ENCODE measurements around the gene PIK3C2G.

PIK3C2G gene

DNA sequence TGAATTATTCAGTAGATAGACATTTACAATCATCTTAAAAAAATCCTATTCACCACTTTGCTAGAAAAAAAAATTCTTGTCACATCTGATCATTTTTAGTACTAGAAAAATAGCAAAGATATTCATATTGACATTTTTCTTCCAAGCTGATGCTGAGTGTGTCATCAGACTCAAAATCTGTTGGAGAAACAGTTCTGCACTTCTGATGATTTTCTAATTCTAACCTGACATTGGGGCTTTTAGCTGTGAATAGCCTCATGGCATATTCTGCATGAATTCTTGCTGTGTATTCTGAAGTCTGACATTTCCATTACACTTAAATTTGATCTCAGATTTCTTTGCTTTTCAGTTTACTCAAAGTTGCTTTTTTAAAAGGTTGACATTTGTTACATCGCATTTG is 150.1 kb downstream of the PIK3C2G start:
- H3K27ac ChIP-seq: no peak overlapping the region
- TF ChIP-seq ZFX (IDR thresholded peaks at IDR 0.05; ENCODE audit: borderline replicate concordance): no peak
- TF ChIP-seq, protein P1, sequence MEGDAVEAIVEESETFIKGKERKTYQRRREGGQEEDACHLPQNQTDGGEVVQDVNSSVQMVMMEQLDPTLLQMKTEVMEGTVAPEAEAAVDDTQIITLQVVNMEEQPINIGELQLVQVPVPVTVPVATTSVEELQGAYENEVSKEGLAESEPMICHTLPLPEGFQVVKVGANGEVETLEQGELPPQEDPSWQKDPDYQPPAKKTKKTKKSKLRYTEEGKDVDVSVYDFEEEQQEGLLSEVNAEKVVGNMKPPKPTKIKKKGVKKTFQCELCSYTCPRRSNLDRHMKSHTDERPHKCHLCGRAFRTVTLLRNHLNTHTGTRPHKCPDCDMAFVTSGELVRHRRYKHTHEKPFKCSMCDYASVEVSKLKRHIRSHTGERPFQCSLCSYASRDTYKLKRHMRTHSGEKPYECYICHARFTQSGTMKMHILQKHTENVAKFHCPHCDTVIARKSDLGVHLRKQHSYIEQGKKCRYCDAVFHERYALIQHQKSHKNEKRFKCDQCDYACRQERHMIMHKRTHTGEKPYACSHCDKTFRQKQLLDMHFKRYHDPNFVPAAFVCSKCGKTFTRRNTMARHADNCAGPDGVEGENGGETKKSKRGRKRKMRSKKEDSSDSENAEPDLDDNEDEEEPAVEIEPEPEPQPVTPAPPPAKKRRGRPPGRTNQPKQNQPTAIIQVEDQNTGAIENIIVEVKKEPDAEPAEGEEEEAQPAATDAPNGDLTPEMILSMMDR (IDR thresholded peaks at IDR 0.05): no peak

DNA sequence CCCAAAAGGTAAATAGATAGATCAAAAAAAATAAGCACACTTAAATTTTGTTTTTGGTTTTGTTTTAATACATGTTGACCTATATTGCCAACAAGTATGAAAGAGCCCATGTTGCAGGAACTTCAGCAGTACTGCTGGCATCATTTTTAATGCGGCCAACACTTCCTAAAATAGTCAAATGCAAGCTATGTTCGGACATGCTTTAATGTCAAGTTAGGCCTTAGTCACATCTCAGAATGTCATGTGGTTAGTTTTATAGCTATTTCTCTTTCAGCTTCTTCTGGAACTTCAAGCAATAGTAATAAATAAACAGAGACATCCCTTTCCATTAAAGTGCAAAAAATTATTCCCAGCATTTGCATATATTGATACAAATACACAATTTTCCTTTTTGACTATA is 153.4 kb downstream of the PIK3C2G start:
- H3K27ac ChIP-seq: no peak overlapping the region
- TF ChIP-seq, protein P1 (IDR thresholded peaks at IDR 0.05): no peak
- no peak for TF ChIP-seq ZFX (IDR thresholded peaks at IDR 0.05; ENCODE audit: borderline replicate concordance)

DNA sequence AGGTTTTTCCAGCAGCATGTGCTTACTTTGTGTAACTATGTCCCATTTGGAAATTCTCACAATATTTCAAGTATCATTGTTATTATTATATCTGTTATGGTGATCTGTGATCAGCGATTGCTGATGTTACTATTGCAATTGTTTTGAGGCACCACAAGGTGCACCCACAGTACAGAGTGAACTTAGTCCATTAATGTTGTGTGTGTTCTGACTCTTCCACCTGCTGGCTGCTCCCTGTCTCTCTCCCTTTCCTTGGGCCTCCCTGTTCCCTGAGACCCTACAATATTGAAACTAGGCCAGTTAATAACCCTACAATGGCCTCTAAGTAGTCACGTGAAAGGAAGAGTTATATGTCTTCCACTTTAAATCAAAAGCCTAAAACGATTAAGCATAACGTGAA is 153.9 kb downstream of the PIK3C2G start:
- H3K27ac ChIP-seq: no peak overlapping the region
- TF ChIP-seq, protein P1 (IDR thresholded peaks at IDR 0.05): no peak
- no peak for TF ChIP-seq ZFX (IDR thresholded peaks at IDR 0.05; ENCODE audit: borderline replicate concordance)

DNA sequence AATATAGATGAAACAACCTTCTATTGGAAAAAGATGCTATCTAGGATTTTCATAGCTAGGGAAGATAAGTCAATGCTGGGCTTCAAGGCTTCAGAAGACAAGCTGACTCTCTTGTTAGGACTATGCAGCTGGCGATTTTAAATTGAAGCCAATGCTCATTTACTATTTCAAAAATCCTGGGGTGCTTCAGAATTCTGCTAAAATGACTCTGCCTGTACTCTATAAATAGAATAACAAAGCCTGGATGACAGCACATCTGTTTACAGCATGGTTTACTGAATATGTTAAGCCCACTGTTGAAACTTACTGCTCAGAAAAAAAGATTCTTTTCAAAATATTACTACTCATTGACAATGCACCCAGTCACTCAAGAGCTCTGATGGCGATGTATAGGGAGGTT is 155.1 kb downstream of the PIK3C2G start:
- no peak overlapping the region for H3K27ac ChIP-seq
- TF ChIP-seq, protein P1 (IDR thresholded peaks at IDR 0.05): no peak

DNA sequence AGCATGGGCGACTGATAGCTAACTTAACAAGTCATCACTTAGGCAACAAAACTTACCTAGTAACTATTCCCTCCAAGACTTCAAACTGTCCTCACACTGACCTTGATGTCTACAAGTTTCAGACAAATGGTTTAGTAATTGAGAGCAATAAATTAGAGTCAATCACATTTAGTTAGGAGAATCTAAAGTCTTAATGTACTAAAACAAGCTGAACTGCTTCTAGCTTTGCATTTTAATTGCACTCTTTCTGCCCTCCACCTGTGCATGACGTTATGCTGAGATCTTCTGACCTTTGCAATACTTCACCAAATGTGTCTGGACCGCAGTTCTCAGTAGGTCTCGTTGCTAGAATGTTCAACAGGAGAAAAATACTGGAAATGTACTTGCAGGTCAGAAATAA is 158.0 kb downstream of the PIK3C2G start:
- no peak for TF ChIP-seq ZFX (IDR thresholded peaks at IDR 0.05; ENCODE audit: borderline replicate concordance)
- TF ChIP-seq, protein P1 (IDR thresholded peaks at IDR 0.05): no peak

DNA sequence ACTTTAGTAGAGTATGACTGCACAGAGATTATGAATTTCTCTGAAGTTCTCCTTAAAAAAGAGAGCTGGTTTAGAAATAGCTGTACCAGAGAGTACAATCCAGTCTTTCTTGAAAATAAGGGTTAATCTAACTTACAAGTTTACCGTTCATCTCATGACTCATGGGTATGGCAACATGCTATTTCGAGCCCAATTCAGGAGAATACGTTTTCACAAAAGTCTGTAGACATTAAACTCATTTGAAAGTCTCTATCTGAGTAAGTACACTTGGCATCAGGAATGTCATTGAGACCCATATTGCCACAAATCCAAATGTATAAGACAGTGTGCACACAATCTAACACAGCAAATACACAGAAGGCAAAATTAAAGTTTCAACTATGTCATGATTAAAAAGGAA is 160.5 kb downstream of the PIK3C2G start:
- TF ChIP-seq, protein P1 (IDR thresholded peaks at IDR 0.05): no peak
- TF ChIP-seq ZFX (IDR thresholded peaks at IDR 0.05; ENCODE audit: borderline replicate concordance): no peak
- H3K27ac ChIP-seq: no peak overlapping the region

More for the DNA sequence above, 158.0 kb downstream of the PIK3C2G start:
- H3K27ac ChIP-seq: no peak overlapping the region

DNA sequence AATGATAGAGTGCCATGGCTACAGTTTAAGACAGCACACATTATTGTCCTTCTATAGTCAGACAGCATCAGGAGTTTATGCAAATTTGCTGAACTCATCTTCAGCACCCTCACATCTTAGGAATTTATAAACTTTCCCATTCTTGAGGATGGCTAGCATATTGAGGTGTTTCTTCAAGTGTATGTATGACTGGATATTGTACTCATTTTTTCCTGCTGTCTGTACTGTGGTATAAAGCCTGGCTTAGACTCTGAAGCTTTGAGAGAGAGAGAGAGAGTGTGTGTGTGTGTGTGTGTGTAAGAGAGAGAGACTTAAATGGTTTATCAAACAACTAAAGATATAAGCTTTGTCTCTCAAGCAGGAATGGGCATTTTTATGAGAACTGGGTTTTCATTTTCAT is 161.6 kb downstream of the PIK3C2G start:
- TF ChIP-seq ZFX (IDR thresholded peaks at IDR 0.05; ENCODE audit: borderline replicate concordance): no peak
- TF ChIP-seq, protein P1 (IDR thresholded peaks at IDR 0.05): no peak
- no peak overlapping the region for H3K27ac ChIP-seq
